ENCODE results near the gene EPHB3.

The EPHB3 gene

DNA sequence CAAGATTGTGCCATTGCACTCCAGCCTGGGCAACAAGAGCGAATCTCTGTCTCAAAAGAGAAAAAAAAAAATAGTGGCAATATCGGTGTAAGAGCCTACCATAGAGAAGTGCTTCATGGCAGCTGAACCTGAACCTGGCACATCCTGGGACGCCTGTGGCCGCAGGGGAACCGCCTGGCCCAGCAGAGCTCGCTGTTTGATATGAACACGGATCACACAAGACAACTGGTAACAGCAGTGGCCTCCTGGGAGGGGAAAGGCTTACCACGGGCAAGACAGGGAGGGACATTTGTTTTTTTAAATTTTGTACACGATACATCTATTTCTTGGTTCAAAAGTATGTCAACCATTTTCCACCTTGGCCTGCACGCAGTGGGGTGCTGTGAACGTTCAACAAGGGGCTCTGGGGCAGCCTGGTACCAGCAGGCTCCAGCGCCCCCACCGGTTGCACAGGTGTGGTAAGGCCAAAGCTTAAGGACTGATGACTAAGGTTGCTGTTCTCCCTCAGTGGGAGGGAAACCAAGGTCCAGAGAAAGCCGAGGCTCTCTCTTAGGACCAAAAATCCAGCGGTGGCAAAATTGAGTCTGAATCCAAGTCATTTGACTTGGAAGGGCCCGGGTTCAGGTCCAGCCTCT lies 21.7 kb upstream of the EPHB3 start:
- no peak for TF ChIP-seq ZFX (IDR thresholded peaks at IDR 0.05; ENCODE audit: borderline replicate concordance)
- TF ChIP-seq, protein P1, sequence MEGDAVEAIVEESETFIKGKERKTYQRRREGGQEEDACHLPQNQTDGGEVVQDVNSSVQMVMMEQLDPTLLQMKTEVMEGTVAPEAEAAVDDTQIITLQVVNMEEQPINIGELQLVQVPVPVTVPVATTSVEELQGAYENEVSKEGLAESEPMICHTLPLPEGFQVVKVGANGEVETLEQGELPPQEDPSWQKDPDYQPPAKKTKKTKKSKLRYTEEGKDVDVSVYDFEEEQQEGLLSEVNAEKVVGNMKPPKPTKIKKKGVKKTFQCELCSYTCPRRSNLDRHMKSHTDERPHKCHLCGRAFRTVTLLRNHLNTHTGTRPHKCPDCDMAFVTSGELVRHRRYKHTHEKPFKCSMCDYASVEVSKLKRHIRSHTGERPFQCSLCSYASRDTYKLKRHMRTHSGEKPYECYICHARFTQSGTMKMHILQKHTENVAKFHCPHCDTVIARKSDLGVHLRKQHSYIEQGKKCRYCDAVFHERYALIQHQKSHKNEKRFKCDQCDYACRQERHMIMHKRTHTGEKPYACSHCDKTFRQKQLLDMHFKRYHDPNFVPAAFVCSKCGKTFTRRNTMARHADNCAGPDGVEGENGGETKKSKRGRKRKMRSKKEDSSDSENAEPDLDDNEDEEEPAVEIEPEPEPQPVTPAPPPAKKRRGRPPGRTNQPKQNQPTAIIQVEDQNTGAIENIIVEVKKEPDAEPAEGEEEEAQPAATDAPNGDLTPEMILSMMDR (IDR thresholded peaks at IDR 0.05), result no peak
- H3K27ac ChIP-seq, result no peak overlapping the region

DNA sequence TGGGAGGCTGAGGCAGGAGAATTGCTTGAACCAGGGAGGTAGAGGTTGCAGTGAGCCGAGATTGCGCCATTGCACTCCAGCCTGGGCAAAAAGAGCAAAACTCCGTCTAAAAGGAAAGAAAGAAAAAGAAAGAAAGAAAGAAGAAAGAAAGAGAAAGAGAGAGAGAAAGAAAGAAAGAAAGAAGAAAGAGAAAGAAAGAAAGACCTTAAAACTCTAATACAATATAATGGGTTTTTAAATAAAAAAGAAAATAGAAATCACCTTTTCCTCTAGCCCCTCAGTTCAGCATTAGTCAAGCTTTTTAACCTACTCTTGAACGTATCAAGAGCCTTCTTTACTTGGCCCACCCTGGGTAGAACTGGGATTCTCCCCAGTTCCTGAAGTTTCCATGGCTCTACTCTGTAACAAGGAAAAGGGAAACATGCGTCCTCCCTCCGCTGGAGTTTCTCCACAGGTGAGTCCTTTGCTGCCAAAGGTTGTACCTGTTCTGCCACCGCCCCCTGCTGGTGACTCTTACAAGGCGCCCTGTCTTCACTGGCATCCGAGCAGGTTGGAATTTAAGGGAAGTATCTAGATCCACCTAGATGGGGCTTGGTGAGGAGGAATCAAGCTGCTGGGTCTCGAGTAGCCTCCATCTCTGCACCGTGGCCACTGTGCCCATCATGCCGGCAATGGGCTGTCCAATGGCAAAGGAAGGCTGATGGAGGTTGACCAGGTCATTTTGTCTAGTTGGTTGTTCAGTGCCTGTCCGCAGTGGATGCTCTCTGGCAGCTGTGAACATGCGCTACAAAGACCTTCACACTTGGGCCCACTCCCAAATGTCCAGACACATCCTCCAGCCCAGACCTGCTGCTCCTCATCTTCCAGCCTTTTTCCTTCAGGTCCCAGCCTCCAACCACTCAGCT lies 20.6 kb upstream of the EPHB3 start:
- H3K27ac ChIP-seq, result no peak overlapping the region
- TF ChIP-seq ZFX (IDR thresholded peaks at IDR 0.05; ENCODE audit: borderline replicate concordance), result no peak
- TF ChIP-seq, protein P1 (IDR thresholded peaks at IDR 0.05), result peak; percentile 94

DNA sequence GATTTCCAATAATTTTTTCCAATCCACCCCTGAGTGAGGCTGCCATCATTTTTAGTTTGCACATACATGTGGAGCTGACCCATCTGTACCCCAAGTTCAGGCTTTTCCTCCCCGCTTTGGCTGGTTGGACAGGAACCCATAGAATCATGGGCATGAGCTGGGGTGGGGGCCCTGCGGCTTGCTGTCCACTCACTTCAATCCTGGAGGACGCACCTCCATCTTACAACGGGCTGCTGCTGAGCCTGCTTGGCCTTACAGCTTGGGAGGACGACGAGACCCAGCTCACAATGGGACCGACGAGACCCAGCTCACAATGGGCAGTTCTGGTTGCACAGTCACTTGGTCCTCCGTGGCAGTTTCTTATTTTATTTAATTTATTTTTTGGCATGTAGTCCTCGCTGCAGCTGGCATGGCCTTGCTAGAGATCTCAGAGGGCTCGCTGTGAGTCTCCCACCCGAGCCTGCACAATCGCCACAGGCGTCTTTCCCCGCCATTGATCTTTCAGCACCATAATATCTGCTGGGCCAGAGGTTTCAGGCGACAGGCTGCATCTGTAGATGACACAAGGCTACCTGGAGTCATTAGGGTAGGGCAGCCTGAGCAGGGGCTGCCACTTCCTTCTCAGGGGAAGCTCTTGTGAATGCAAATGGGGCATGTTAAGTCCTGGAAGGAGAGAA lies 19.6 kb upstream of the EPHB3 start:
- no peak overlapping the region for H3K27ac ChIP-seq
- TF ChIP-seq ZFX (IDR thresholded peaks at IDR 0.05; ENCODE audit: borderline replicate concordance), result no peak
- TF ChIP-seq, protein P1 (IDR thresholded peaks at IDR 0.05), result no peak

DNA sequence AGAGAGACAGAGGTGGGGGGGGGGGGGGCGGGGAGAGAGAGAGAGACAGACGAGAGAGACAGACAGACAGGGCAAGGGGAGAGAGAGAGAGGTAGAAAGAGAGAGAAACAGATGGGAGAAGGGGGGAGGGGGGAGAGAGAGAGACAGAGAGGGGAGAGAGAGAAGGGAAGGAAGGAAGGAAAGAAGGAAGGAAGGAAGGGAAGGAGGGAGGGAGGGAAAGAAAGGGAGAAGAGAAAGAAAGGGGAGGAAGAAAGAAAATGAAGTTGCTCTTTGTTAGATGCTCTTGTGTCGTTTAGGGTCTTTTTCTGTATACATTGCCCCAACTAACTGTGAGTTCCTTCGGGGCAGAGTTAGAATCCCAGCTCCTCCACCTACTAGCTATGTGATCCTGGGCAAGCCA lies 19.0 kb upstream of the EPHB3 start:
- no peak overlapping the region for H3K27ac ChIP-seq
- TF ChIP-seq, protein P1 (IDR thresholded peaks at IDR 0.05), result no peak
- TF ChIP-seq ZFX (IDR thresholded peaks at IDR 0.05; ENCODE audit: borderline replicate concordance), result no peak

DNA sequence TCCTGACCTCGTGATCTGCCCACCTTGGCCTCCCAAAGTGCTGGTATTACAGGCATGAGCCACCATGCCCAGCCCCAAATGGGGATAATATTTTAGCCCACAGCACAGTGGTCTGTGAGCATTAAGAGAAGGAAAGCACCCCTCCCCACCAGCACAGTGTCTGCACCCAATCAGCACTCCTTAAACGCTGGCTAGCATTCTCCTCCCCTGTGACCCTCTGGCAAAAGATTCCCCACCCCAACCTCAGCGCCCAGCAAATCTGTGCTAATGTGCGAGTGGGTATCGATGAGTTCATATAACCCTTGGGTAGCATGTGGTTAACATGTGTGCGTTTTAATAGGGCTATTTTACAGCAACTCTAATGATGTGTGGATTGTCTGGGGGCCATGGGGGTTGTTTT lies 18.3 kb upstream of the EPHB3 start:
- no peak overlapping the region for H3K27ac ChIP-seq

DNA sequence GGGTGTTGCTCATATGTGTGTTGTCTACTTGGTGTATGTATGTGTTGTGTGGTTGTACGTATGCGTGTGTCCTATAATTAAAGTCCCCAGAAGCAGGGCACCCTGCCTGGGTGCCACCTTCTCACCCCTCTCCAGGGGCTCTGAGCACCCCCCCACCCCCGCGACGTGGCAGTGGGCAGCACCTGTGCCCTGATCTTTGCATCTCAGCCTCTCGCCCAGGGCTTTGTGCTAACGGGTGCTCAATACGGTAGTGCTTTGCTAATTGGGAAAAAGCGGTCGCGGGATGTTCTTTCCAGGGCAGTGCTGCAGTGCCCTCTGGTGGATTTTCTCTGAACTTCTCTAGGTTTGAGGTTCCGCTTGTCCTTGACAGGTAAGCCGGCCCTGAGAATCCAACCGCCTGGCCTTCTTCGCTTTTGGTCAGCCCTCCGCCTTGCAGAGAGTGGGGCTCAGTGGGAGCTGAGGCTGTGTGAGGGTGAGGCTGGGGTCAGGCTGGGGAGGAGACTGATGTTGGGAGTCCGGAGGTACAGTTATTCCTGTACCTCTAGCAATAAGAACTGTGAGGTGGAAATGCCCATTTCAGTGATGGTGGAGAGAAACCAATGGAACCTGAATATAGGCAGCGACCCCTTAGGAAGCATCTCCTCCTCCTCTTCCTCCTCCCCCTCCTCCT lies 17.6 kb upstream of the EPHB3 start:
- TF ChIP-seq ZFX (IDR thresholded peaks at IDR 0.05; ENCODE audit: borderline replicate concordance), result no peak
- TF ChIP-seq, protein P1 (IDR thresholded peaks at IDR 0.05), result peak; percentile 93
- no peak overlapping the region for H3K27ac ChIP-seq

More for the DNA sequence above, 18.3 kb upstream of the EPHB3 start:
- TF ChIP-seq ZFX (IDR thresholded peaks at IDR 0.05; ENCODE audit: borderline replicate concordance), result no peak
- TF ChIP-seq, protein P1 (IDR thresholded peaks at IDR 0.05), result no peak

Data from 22Rv1 (cell line).